ENCODE results near the gene ADARB1. TPM values are rescaled to one million over a fixed set of nuclear protein-coding genes. Genes with fewer than 3 reads are reported as not detected.

Gene ADARB1
- polyA plus RNA-seq, 1 donor (not counting 4 experiments of a cell fraction or from before 2014, with no cell fraction given): 13.0 TPM

DNA sequence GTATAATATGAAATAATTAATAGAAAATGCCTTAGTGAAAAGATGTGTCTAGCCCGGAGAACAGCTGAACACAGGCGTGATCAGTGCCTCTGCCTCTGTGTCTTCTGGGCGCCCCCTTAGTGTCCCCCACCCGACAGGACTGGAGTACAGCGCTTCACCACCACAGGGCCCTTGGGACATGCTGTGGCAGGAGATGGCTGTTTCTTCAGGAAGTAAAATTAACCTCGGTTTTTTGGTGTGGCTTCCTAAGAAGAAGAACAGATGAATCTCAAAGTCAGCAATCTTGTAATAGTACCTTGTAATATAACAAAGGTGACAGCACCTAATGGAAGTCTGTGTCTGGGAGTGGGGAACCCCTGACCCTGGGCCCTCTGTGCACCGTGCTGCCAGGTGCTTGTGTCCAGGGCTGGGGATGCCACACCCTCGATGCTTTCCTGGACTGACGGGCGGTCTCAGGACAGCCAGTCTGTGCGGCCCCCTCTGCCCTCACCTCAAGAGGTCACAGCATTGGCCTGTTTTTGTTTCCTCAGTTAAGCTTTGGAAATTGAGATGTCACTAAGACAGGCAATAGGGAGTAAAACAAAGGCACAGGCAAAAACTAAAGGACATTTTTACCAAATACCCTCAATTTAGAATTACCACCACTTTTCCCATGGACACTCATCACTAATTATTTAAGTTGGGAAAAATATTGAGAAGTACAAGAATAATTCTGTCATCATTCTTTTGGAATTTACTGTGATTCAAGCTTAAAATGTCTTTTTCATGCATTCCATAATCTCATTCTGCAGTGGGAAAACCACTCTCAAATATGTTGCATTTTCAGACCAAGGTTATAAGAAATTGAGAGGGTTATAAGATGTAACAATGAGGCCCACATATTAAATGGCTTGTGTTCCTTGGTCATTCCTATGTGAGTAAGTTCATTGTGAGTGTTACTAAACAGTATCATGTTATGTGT, 79.3 kb downstream of the ADARB1 start:
- Histone ChIP-seq H3K9ac (ENCODE audit: control insufficient read depth, extremely low read depth, insufficient read depth, low read length) (no peak overlapping the region), H2AFZ (ENCODE audit: control insufficient read depth, low read length) (no peak overlapping the region), H3K79me2 (ENCODE audit: control insufficient read depth, insufficient read depth, low read length) (no peaks in the 10 kb centered on the region), H3K27ac (ENCODE audit: control insufficient read depth, insufficient read depth, low read length) (no peak overlapping the region), H3K4me1 (ENCODE audit: control insufficient read depth, extremely low read depth, insufficient read depth, low read length) (peaks cover 3% of the 10 kb centered on the region), H3K27me3 (ENCODE audit: control insufficient read depth, extremely low read depth, insufficient read depth, low read length) (no peaks in the 10 kb centered on the region), H4K20me1 (ENCODE audit: control insufficient read depth, extremely low read depth, insufficient read depth, low read length) (no peaks in the 10 kb centered on the region), H3K9me1 (ENCODE audit: control insufficient read depth, extremely low read depth, insufficient read depth, low read length) (no peaks in the 10 kb centered on the region), H3K36me3 (ENCODE audit: control insufficient read depth in 2 of 2, extremely low read depth in 1 of 2, insufficient read depth in 2 of 2, low read length in 2 of 2) (peaks cover 0 to 3% of the 10 kb centered on the region in 2 experiments), H3K4me2 (ENCODE audit: control insufficient read depth, extremely low read depth, insufficient read depth, low read depth, low read length) (no peak overlapping the region), H3K4me3 (ENCODE audit: control insufficient read depth in 2 of 3, extremely low read depth in 1 of 3, insufficient read depth in 2 of 3, low read depth in 1 of 3, low read length in 3 of 3) (no peak overlapping the region), H3K9me3 (ENCODE audit: control insufficient read depth, low read depth, low read length) (no peaks in the 10 kb centered on the region)
- no peak for DNase-seq (ENCODE audit: low read depth, low spot score)
- TF ChIP-seq, protein P1, sequence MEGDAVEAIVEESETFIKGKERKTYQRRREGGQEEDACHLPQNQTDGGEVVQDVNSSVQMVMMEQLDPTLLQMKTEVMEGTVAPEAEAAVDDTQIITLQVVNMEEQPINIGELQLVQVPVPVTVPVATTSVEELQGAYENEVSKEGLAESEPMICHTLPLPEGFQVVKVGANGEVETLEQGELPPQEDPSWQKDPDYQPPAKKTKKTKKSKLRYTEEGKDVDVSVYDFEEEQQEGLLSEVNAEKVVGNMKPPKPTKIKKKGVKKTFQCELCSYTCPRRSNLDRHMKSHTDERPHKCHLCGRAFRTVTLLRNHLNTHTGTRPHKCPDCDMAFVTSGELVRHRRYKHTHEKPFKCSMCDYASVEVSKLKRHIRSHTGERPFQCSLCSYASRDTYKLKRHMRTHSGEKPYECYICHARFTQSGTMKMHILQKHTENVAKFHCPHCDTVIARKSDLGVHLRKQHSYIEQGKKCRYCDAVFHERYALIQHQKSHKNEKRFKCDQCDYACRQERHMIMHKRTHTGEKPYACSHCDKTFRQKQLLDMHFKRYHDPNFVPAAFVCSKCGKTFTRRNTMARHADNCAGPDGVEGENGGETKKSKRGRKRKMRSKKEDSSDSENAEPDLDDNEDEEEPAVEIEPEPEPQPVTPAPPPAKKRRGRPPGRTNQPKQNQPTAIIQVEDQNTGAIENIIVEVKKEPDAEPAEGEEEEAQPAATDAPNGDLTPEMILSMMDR (optimal IDR thresholded peaks at IDR 0.05 in 1 of 3, IDR thresholded peaks at IDR 0.05 in 1 of 3, conservative IDR thresholded peaks at IDR 0.05 in 1 of 3; ENCODE audit: extremely low read depth in 1 of 3, insufficient read depth in 2 of 3, low read length in 3 of 3): no peak
- TF ChIP-seq EZH2 (IDR thresholded peaks at IDR 0.05; ENCODE audit: low read length): no peak
- dilution Hi-C loops (cut with MboI; ENCODE audit: extremely low pct_ligation_motif_present, low sequenced_read_pairs): no loop called here
- no peak for FAIRE-seq

DNA sequence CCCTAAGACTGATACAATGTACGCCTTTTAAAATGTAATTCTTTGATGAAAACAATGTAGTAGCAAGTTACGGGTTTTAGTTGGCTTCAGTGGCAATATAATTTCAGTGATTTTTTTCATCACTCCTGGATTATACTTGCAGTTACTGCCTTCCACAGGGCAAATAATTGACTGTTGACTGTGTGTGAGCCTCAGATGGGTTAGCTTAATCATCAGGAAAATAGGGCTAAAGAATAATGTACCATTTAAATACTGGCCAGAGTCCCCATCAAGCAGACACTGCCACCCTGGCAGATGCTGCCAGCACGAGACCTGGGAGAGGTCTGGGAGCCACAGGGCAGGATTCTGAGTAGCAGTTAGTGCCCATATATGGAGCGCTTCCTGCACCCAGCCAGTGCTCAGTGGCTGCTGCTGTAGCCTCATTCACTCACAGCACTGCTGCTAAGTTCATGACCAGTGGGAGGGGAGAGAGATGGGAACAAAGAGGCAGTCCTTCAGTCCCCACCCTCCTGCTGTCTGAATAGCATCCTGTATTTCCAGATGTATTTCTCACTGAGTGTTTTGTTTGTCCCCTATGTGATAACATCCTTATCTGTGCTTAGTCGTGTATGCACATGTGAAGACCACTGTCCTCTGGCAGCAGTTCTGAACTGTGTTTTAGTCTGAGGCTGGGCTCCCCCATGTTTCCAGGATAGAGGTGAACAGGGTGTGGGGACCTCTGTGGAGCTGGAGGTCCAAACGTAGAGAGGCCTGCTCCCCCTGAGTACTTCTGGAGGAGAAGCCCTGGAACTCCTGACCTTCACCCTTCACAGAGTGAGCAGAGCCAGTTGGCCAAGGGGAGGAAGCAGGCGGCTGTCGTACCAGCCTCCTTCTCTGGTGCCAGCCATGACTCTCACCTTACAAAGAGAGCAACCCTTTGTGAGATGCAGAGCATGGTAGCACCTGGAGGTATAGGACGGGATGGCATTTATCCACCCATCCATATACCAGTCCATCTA, 80.4 kb downstream of the ADARB1 start:
- FAIRE-seq (no peak), DNase-seq (ENCODE audit: low read depth, low spot score) (no peak)
- H3K27ac ChIP-seq (ENCODE audit: control insufficient read depth, insufficient read depth, low read length): no peak overlapping the region
- H3K9me3 ChIP-seq (ENCODE audit: control insufficient read depth, low read depth, low read length): no peaks in the 10 kb centered on the region
- TF ChIP-seq, protein P1 (optimal IDR thresholded peaks at IDR 0.05 in 1 of 3, IDR thresholded peaks at IDR 0.05 in 1 of 3, conservative IDR thresholded peaks at IDR 0.05 in 1 of 3; ENCODE audit: extremely low read depth in 1 of 3, insufficient read depth in 2 of 3, low read length in 3 of 3): no peak
- no peak for TF ChIP-seq EZH2 (IDR thresholded peaks at IDR 0.05; ENCODE audit: low read length)
- H3K9ac ChIP-seq (ENCODE audit: control insufficient read depth, extremely low read depth, insufficient read depth, low read length): no peak overlapping the region
- H3K4me1 ChIP-seq (ENCODE audit: control insufficient read depth, extremely low read depth, insufficient read depth, low read length): peaks cover 3% of the 10 kb centered on the region
- H3K4me2 ChIP-seq (ENCODE audit: control insufficient read depth, extremely low read depth, insufficient read depth, low read depth, low read length): no peak overlapping the region
- dilution Hi-C loops (cut with MboI; ENCODE audit: extremely low pct_ligation_motif_present, low sequenced_read_pairs): no loop called here
- no peak overlapping the region for H2AFZ ChIP-seq (ENCODE audit: control insufficient read depth, low read length)
- H4K20me1 ChIP-seq (ENCODE audit: control insufficient read depth, extremely low read depth, insufficient read depth, low read length): no peaks in the 10 kb centered on the region
- no peaks in the 10 kb centered on the region for H3K79me2 ChIP-seq (ENCODE audit: control insufficient read depth, insufficient read depth, low read length)
- no peaks in the 10 kb centered on the region for H3K27me3 ChIP-seq (ENCODE audit: control insufficient read depth, extremely low read depth, insufficient read depth, low read length)
- H3K9me1 ChIP-seq (ENCODE audit: control insufficient read depth, extremely low read depth, insufficient read depth, low read length): no peaks in the 10 kb centered on the region
- peaks cover 0 to 4% of the 10 kb centered on the region in 2 experiments for H3K36me3 ChIP-seq (ENCODE audit: control insufficient read depth in 2 of 2, extremely low read depth in 1 of 2, insufficient read depth in 2 of 2, low read length in 2 of 2)
- no peak overlapping the region for H3K4me3 ChIP-seq (ENCODE audit: control insufficient read depth in 2 of 3, extremely low read depth in 1 of 3, insufficient read depth in 2 of 3, low read depth in 1 of 3, low read length in 3 of 3)
